Astrocyte of the cerebellum (primary cell): Measurements from ENCODE around the gene OSBPL1A.

Source experiments
- DNase-seq: peaks from one replicate; pipeline ENCODE4 v3.0.0-alpha.2; 2011; ENCODE audit warnings: low read depth
- H3K4me3 ChIP-seq: 2 replicates; pipeline ENCODE4 v1.5.1; 2011; ENCODE audit warnings: mild to moderate bottlenecking, low read depth, low read length, moderate library complexity
- in situ Hi-C: cut with HindIII; loops from 2 replicates; pipeline ENCODE4 v1.10.0; 2017; ENCODE audit warnings: low sequenced_read_pairs
- TF ChIP-seq, protein P1 (sequence below): IDR thresholded peaks from 2 replicates; pipeline ENCODE4 v1.5.1; 2012; ENCODE audit warnings: low read length, low read depth, moderate library complexity, mild to moderate bottlenecking; ENCODE audit errors: missing control alignments

OSBPL1A gene

DNA sequence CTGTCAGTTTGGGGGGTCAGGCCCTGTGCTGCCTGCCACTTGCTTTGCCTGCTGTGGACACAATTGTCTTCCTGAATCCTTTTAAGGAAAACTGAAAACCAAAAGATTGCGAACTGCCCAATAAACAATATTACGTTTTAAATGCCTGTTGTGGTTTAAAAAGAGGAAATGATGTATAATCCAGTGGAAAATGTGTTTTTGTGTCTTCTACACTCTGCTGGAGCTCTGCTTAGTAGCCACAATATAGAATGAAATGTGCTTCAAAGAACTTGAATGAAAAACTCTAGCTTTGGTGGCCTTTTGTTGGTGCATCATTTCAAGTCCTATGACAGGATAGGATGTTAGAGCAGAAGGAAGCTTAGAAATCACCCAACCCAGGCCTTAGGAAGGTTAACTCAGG, 282.0 kb downstream of the OSBPL1A start:
- TF ChIP-seq, protein P1, sequence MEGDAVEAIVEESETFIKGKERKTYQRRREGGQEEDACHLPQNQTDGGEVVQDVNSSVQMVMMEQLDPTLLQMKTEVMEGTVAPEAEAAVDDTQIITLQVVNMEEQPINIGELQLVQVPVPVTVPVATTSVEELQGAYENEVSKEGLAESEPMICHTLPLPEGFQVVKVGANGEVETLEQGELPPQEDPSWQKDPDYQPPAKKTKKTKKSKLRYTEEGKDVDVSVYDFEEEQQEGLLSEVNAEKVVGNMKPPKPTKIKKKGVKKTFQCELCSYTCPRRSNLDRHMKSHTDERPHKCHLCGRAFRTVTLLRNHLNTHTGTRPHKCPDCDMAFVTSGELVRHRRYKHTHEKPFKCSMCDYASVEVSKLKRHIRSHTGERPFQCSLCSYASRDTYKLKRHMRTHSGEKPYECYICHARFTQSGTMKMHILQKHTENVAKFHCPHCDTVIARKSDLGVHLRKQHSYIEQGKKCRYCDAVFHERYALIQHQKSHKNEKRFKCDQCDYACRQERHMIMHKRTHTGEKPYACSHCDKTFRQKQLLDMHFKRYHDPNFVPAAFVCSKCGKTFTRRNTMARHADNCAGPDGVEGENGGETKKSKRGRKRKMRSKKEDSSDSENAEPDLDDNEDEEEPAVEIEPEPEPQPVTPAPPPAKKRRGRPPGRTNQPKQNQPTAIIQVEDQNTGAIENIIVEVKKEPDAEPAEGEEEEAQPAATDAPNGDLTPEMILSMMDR, result no peak

DNA sequence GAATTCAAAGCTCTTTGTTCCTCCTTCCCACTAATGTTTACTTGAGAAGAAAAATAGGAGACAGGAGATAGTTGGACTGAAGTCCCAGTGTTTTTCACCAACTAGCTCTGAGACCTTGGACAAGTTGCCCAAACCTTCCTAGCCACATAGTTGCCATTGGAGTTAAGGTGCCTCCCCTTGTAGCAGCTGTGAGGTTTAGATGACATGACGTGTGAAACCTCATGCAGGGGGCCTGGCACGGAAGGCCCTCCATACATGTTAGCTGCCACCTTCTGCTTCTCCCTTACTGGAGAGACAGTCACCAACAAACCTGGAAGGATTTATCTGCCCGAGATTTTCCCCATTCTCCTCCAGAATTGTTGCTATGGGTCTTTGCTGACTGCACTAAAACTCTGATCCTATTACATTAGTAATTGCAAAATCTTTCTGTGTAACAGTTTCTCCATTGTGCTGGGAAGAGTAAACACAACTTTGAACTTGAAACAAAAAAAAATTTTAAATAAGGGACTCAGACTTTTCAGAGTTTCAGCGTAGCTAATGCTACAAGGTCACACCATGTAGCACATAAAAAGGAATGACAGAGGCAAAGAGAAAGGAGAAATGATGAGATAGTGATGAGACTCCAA, 282.6 kb downstream of the OSBPL1A start:
- H3K4me3 ChIP-seq, result no peak overlapping the region
- DNase-seq, result no peak
- TF ChIP-seq, protein P1, result no peak
- in situ Hi-C loops, result loop anchor here (25.0 kb wide), 1 partner anchor 603 kb away; the partner anchor contains the start of gene RMC1

More for the DNA sequence above, 282.0 kb downstream of the OSBPL1A start:
- DNase-seq, result no peak
- in situ Hi-C loops, result loop anchor here (25.0 kb wide), 1 partner anchor 603 kb away; the partner anchor contains the start of gene RMC1
- no peak overlapping the region for H3K4me3 ChIP-seq

DNA sequence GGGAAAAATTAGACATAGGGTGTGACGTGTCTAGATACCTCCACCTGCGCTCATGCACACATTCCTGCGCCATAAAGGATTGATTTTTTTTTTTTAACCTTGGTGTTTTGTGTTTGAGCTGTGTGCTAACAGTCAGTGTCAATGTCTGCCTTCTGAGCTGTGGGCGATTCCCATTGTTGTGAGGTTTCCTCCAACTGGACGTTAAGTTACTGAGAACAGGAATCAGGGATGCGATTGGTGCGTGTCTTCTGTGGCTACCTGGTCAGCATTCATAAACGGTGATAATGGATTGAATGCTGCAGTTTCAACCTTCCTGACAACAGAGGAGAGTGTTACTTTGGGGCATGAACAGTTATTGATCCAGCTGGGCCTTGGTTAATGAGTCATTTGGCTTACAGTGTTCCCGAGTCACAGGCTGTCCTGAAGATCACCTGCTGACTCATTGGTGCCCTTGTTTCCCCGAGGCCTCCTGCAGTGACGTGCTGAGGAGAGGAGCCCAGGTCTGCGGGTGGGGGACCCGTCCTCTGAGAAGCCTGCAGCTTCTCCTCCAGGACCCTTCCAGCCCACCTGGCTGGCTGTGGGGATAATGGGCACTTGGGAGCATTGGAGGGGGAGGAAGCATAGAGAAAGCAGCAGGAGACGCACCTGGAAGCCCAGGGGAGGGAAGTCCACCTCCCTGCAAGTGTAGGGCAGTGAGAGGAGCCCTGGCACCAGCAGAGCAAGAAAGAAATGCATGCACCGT, 284.6 kb downstream of the OSBPL1A start:
- in situ Hi-C loops, result loop anchor here (25.0 kb wide), 1 partner anchor 601 kb away; the partner anchor contains the start of gene RMC1
- peak; percentile 31 for DNase-seq

DNA sequence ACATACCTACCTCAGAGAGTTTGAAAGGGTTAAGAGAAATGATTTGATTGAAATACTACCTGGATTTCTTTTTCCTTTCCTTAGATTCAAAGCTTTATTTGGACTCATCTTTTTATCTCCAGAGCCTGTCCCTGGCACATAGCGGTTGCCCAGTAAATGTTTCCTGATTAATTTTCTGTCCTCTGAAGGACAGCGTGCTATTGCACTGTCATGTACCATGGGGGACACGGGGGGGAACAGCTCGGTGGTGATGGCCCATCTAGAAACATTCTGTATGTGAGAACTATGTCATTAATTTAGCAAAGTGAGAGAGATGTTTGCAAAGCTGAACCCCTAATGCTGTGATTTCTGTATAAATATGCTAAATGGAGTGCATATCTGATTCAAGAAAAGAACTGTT, 285.2 kb downstream of the OSBPL1A start:
- in situ Hi-C loops, result loop anchor here (25.0 kb wide), 1 partner anchor 600 kb away; the partner anchor contains the start of gene RMC1
- TF ChIP-seq, protein P1, result no peak
- no peak for DNase-seq
- no peak overlapping the region for H3K4me3 ChIP-seq

More for the DNA sequence above, 284.6 kb downstream of the OSBPL1A start:
- H3K4me3 ChIP-seq, result no peak overlapping the region
- TF ChIP-seq, protein P1, result no peak
